ENCODE results near the gene OTOGL.
A peak's percentile ranks its signal among the peaks of the same experiment; 100 is the strongest.
"Not testable (repeated sequence)": the region's sequence is repeated elsewhere in the genome, so short reads cannot be mapped to it uniquely, and the experiment has no call there.

Gene OTOGL

GRCh38 chr12:80120994-80121393 is 21.7 kb downstream of the OTOGL start:
- no peak for TF ChIP-seq CTCF (conservative IDR thresholded peaks at IDR 0.05; ENCODE audit: low read depth, low read length)
- DNase-seq (ENCODE audit: low read depth): no peak
- H3K4me3 ChIP-seq (ENCODE audit: low read depth, low read length): no peak overlapping the region

- peak; percentile 53 for DNase-seq (ENCODE audit: low read depth)
- no peak for TF ChIP-seq CTCF (conservative IDR thresholded peaks at IDR 0.05; ENCODE audit: low read depth, low read length)
- no peak overlapping the region for H3K4me3 ChIP-seq (ENCODE audit: low read depth, low read length)
These were observed 22.3 kb downstream of the OTOGL start for GRCh38 chr12:80121661-80122060.

GRCh38 chr12:80129895-80130530 is 30.7 kb downstream of the OTOGL start:
- no peak for TF ChIP-seq CTCF (conservative IDR thresholded peaks at IDR 0.05; ENCODE audit: low read depth, low read length)
- peak; percentile 52 for DNase-seq (ENCODE audit: low read depth)
- H3K4me3 ChIP-seq (ENCODE audit: low read depth, low read length): no peak overlapping the region

- DNase-seq (ENCODE audit: low read depth): no peak
- no peak overlapping the region for H3K4me3 ChIP-seq (ENCODE audit: low read depth, low read length)
- TF ChIP-seq CTCF (conservative IDR thresholded peaks at IDR 0.05; ENCODE audit: low read depth, low read length): no peak
These were observed 36.3 kb downstream of the OTOGL start for GRCh38 chr12:80135624-80136023.

GRCh38 chr12:80140005-80140404 is 40.7 kb downstream of the OTOGL start:
- no peak overlapping the region for H3K4me3 ChIP-seq (ENCODE audit: low read depth, low read length)
- TF ChIP-seq CTCF (conservative IDR thresholded peaks at IDR 0.05; ENCODE audit: low read depth, low read length): no peak
- DNase-seq (ENCODE audit: low read depth): no peak

GRCh38 chr12:80142640-80143039 is 43.3 kb downstream of the OTOGL start:
- no peak overlapping the region for H3K4me3 ChIP-seq (ENCODE audit: low read depth, low read length)
- no peak for DNase-seq (ENCODE audit: low read depth)
- no peak for TF ChIP-seq CTCF (conservative IDR thresholded peaks at IDR 0.05; ENCODE audit: low read depth, low read length)

DNA sequence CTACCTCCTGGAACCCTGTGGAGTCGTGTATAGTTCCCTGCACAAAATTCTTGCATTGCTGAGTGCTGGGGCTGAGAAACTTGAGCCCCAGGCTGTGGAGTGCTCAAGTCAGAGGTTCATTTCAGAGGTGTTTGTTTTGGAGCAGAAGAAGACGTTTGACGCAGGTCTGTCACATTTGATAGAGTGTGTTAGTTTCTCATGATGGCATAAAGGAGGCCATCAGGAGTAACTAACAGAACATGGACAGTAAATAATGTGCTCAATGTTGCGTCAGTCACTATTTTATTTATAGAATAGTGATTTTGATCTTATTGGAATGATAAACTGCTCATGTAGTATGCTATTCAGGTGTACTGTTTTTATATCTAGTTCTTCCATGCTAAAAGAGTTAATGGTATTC is 44.2 kb downstream of the OTOGL start:
- DNase-seq (ENCODE audit: low read depth): no peak
- no peak for TF ChIP-seq CTCF (conservative IDR thresholded peaks at IDR 0.05; ENCODE audit: low read depth, low read length)
- H3K4me3 ChIP-seq (ENCODE audit: low read depth, low read length): no peak overlapping the region

GRCh38 chr12:80149547-80150313 is 50.4 kb downstream of the OTOGL start:
- H3K4me3 ChIP-seq (ENCODE audit: low read depth, low read length); DNase-seq (ENCODE audit: low read depth): not testable (repeated sequence)
